GM12878 (cell line): ENCODE measurements around the gene SHC1. TPM values are rescaled to one million over a fixed set of nuclear protein-coding genes. Genes with fewer than 3 reads are reported as not detected.
A peak's percentile ranks its signal among the peaks of the same experiment; 100 is the strongest.

ENCODE experiments used
- ATF7 ChIP-seq: fragments of 450-650 bp; IDR thresholded peaks from 2 replicates; pipeline ENCODE4 v1.6.1; 2016; ENCODE audit warnings: low read depth, mild to moderate bottlenecking
- BCL11A ChIP-seq: IDR thresholded peaks from 2 replicates; pipeline ENCODE4 v1.6.1; 2011; ENCODE audit warnings: low read depth, low read length
- BCL3 ChIP-seq: IDR thresholded peaks from 2 replicates; pipeline ENCODE4 v1.6.1; 2011; ENCODE audit warnings: borderline replicate concordance, low read depth, mild to moderate bottlenecking, moderate library complexity, low read length; ENCODE audit not compliant: insufficient read depth, poor library complexity, severe bottlenecking
- CBX5 ChIP-seq: sonication (generic); IDR thresholded peaks from 2 replicates; pipeline ENCODE4 v1.6.1; 2016; ENCODE audit warnings: low read depth, moderate library complexity, mild to moderate bottlenecking, inconsistent platforms
- CHD1 ChIP-seq: IDR thresholded peaks from 2 replicates; pipeline ENCODE4 v1.6.1; 2012; ENCODE audit warnings: low read depth, low read length, improper control_type of control experiment
- CREM ChIP-seq: IDR thresholded peaks from 2 replicates; pipeline ENCODE4 v1.6.1; 2014; ENCODE audit warnings: antibody characterized with exemption, low read depth
- ETV6 ChIP-seq, 2 experiments: fragments of 450-650 bp in 1 of 2; IDR thresholded peaks in 1 of 2; conservative IDR thresholded peaks in 1 of 2; 2 replicates each; pipeline ENCODE4 v1.6.1; 2014; ENCODE audit warnings: antibody characterized with exemption in 1 of 2, borderline replicate concordance in 1 of 2, low read depth in 1 of 2, mild to moderate bottlenecking in 1 of 2, moderate library complexity in 1 of 2
- IKZF1 ChIP-seq: fragments of 450-650 bp; conservative IDR thresholded peaks from 2 replicates; pipeline ENCODE4 v1.6.1; 2017; ENCODE audit warnings: antibody characterized with exemption, mild to moderate bottlenecking
- IKZF2 ChIP-seq, 2 experiments: fragments of 450-650 bp; IDR thresholded peaks; 2 replicates each; pipeline ENCODE4 v1.6.1; 2017; ENCODE audit warnings: mild to moderate bottlenecking in 2 of 2, moderate library complexity in 2 of 2
- IRF4 ChIP-seq: IDR thresholded peaks from 2 replicates; pipeline ENCODE4 v1.6.1; 2011; ENCODE audit warnings: low read depth, low read length
- JUNB ChIP-seq: IDR thresholded peaks from 2 replicates; pipeline ENCODE4 v1.6.1; 2016; ENCODE audit warnings: antibody characterized with exemption, mild to moderate bottlenecking
- KLF5 ChIP-seq: fragments of 450-650 bp; IDR thresholded peaks from 2 replicates; pipeline ENCODE4 v1.6.1; 2014; ENCODE audit warnings: mild to moderate bottlenecking; ENCODE audit not compliant: partially characterized antibody
- LARP7 ChIP-seq: fragments of 450-650 bp; IDR thresholded peaks from 2 replicates; pipeline ENCODE4 v1.6.1; 2017; ENCODE audit warnings: mild to moderate bottlenecking
- MEF2B ChIP-seq: fragments of 450-650 bp; IDR thresholded peaks from 2 replicates; pipeline ENCODE4 v1.6.1; 2018; ENCODE audit warnings: mild to moderate bottlenecking, moderate library complexity; ENCODE audit not compliant: partially characterized antibody, poor library complexity, severe bottlenecking
- MXI1 ChIP-seq: fragments of 150-350 bp; IDR thresholded peaks from 2 replicates; pipeline ENCODE4 v1.6.1; 2011; ENCODE audit warnings: low read depth, mild to moderate bottlenecking, inconsistent platforms, low read length, improper control_type of control experiment
- NFIC ChIP-seq: IDR thresholded peaks from 2 replicates; pipeline ENCODE4 v1.6.1; 2012; ENCODE audit warnings: low read depth, mild to moderate bottlenecking, inconsistent platforms, low read length, moderate library complexity
- PAX8 ChIP-seq: fragments of 450-650 bp; IDR thresholded peaks from 2 replicates; pipeline ENCODE4 v1.6.1; 2017; ENCODE audit warnings: mild to moderate bottlenecking, moderate library complexity
- POLR2AphosphoS5 ChIP-seq: IDR thresholded peaks from 2 replicates; pipeline ENCODE4 v1.6.1; 2011; ENCODE audit warnings: mild to moderate bottlenecking, low read length, inconsistent platforms
- REST ChIP-seq: IDR thresholded peaks from 2 replicates; pipeline ENCODE4 v1.6.1; 2012; ENCODE audit warnings: mild to moderate bottlenecking, low read depth, low read length
- SIX5 ChIP-seq: IDR thresholded peaks from 2 replicates; pipeline ENCODE4 v1.6.1; 2011; ENCODE audit warnings: mild to moderate bottlenecking, low read depth, low read length, moderate library complexity; ENCODE audit not compliant: severe bottlenecking
- SREBF1 ChIP-seq: IDR thresholded peaks from 2 replicates; pipeline ENCODE4 v1.6.1; 2012; ENCODE audit warnings: mild to moderate bottlenecking, low read length
- TBL1XR1 ChIP-seq: IDR thresholded peaks from 2 replicates; pipeline ENCODE4 v1.6.1; 2012; ENCODE audit warnings: low read depth, low read length, improper control_type of control experiment
- USF1 ChIP-seq: IDR thresholded peaks from 2 replicates; pipeline ENCODE4 v1.6.1; 2011; ENCODE audit warnings: borderline replicate concordance, low read depth, mild to moderate bottlenecking, moderate library complexity, mixed read lengths, low read length; ENCODE audit not compliant: insufficient read depth; ENCODE audit errors: extremely low read length
- ZNF384 ChIP-seq: IDR thresholded peaks from 2 replicates; pipeline ENCODE4 v1.6.1; 2012; ENCODE audit warnings: low read depth, mild to moderate bottlenecking, low read length, improper control_type of control experiment, borderline replicate concordance
- ZSCAN29 ChIP-seq: fragments of 450-650 bp; IDR thresholded peaks from 2 replicates; pipeline ENCODE4 v1.6.1; 2017; ENCODE audit warnings: mild to moderate bottlenecking, moderate library complexity
- polyA plus RNA-seq, 11 experiments: library from polyadenylated mRNA; depleted of rRNA in 4 of 11; unstranded in 6 of 11; stranded (reverse) in 5 of 11; fragments of >200 nt; fragmentation: Nextera tagmentation in 4 of 11; fragmentation: Illumina TruSeq in 1 of 11; extraction: Ambion mirVana in 4 of 11; extraction: Trizol in 1 of 11; gene quantifications; 1 replicate in 1 of 11; 2 replicates in 10 of 11; pipeline versions ENCODE4 v1.2.1 to v1.2.3, GENCODE V29; 2011 to 2016; ENCODE audit warnings: inconsistent platforms in 2 of 11, missing spikeins in 2 of 11, low read depth in 1 of 11
- total RNA-seq, 4 experiments: library from RNA; depleted of rRNA in 3 of 4; stranded (reverse); fragments of >200 nt in 3 of 4; fragmentation: Illumina TruSeq in 1 of 4; extraction: Trizol in 1 of 4; gene quantifications; 2 replicates each; pipeline versions ENCODE4 v1.2.1 to v1.2.3, GENCODE V29; 2013 to 2021

The SHC1 gene
- total and polyA plus RNA-seq, 10 of the 15 experiments (the other 5 are each of a cell fraction or from before 2014, with no cell fraction given) = 2.6 to 49.3 (median 25.2) TPM

GRCh38 chr1:154937085-154937987 is 33.2 kb downstream of the SHC1 start (continued):
- TF ChIP-seq ZNF384 (peak; percentile 67; the same call in 1 of the 2 replicates), POLR2AphosphoS5 (peak; percentile 71; the same call in 1 of the 2 replicates), MXI1 (peak; percentile 21), USF1 (no peak), IRF4 (0 out of 2 replicates have a peak, but pooled peaks have one; percentile 42), REST (no peak), PAX8 (no peak), ZSCAN29 (no peak), CREM (peak; percentile 96), MEF2B (no peak), CBX5 (no peak), JUNB (peak; percentile 14; the same call in 1 of the 2 replicates), NFIC (no peak), BCL11A (no peak; the same call in 1 of the 2 replicates), ETV6 (conservative IDR thresholded peaks at IDR 0.05 in 1 of 2, IDR thresholded peaks at IDR 0.05 in 1 of 2; ENCODE audit: borderline replicate concordance in 1 of 2, low read depth in 1 of 2) (0 out of 4 replicates have a peak, but pooled peaks of 1 of the 2 experiments have one; percentile 31), BCL3 (no peak), SREBF1 (peak; percentile 98), LARP7 (no peak), SIX5 (peak; percentile 47), IKZF1 (peak; percentile 81), TBL1XR1 (0 out of 2 replicates have a peak, but pooled peaks have one; percentile 18), ATF7 (peak; percentile 100), IKZF2 (IDR thresholded peaks at IDR 0.05) (peak; percentile 77 to 80; a peak in 3 of 4 replicates), KLF5 (peak; percentile 99), CHD1 (peak; percentile 98)
